ENCODE measurements around the gene SNAPC2. TPM values are rescaled to one million over a fixed set of nuclear protein-coding genes. Genes with fewer than 3 reads are reported as not detected.

SNAPC2 gene
- total and polyA plus RNA-seq, 2 of the 13 experiments (the other 11 are each of a cell fraction or from before 2014, with no cell fraction given) = 10.2 to 12.7 TPM

DNA sequence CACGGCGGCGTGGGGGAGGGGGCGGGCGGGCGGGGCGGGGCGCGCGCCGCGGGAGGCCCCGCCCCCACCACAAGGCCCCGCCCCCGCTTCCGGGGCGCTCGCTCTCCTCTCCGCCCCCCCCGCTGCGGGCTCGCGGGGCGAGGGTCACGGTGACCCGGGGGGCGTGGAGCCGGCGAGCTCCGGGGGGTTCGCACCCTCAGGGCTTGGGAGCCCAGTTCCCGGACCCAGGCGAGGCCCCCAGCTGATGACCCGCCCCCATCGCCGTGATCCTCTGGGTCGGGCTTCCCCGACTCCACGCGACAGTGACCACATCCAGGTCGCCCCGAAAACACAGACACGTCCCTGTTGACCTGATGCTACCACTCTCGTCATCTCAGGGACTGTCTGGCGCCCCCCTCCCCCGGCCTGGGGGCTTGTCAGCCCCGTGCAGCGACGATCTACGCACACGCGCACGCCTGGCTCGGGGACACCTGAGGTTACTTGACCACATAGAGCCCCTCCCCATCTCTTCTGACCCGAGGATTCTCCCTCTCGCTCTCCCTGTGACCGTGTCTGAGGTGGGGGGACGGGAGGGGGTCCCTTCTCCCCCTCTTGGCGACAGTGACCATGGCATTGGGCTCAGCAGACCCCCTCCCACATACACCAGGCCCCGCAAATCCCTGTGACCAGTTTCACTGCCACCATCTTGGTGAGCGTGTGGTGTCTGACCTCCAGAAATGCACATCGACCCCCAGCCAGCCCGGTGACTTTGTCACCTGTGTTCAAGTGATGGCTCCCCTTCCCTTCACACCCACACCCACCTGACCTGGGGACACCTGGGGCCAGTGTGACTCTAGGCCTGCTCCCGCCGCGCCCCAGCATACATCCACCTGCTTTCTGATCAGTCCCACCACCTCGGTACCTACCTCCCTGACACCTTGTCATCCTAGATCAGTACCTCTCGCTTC lies 15.8 kb upstream of the SNAPC2 start (continued):
- TF ChIP-seq AGO2 (optimal IDR thresholded peaks at IDR 0.05; ENCODE audit: low read depth, low read length) = peak; percentile 44
- 0 out of 2 replicates have a peak, but pooled peaks have one; percentile 20 for TF ChIP-seq ZNF784 (CRISPR knock-in tag; IDR thresholded peaks at IDR 0.05; ENCODE audit: borderline replicate concordance)
- TF ChIP-seq RARG (CRISPR knock-in tag; IDR thresholded peaks at IDR 0.05; ENCODE audit: low read depth) = no peak
- TF ChIP-seq PCBP1 (IDR thresholded peaks at IDR 0.05; ENCODE audit: borderline replicate concordance, low read depth, low read length) = no peak
- no peak for TF ChIP-seq AFF4 (CRISPR knock-in tag; IDR thresholded peaks at IDR 0.05)
- TF ChIP-seq ZNF776 (CRISPR knock-in tag; IDR thresholded peaks at IDR 0.05) = no peak
- TF ChIP-seq SOX6 (IDR thresholded peaks at IDR 0.05) = no peak
- no peak for TF ChIP-seq SOX6 (CRISPR knock-in tag; IDR thresholded peaks at IDR 0.05)
- TF ChIP-seq, protein P1, sequence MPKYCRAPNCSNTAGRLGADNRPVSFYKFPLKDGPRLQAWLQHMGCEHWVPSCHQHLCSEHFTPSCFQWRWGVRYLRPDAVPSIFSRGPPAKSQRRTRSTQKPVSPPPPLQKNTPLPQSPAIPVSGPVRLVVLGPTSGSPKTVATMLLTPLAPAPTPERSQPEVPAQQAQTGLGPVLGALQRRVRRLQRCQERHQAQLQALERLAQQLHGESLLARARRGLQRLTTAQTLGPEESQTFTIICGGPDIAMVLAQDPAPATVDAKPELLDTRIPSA (CRISPR knock-in tag; IDR thresholded peaks at IDR 0.05; ENCODE audit: borderline replicate concordance) = 0 out of 2 replicates have a peak, but pooled peaks have one; percentile 72
- no peak for TF ChIP-seq HNRNPL (IDR thresholded peaks at IDR 0.05; ENCODE audit: low read depth, low read length)
- TF ChIP-seq ZNF292 (CRISPR knock-in tag; IDR thresholded peaks at IDR 0.05; ENCODE audit: borderline replicate concordance, low read depth) = no peak
- peak; percentile 25; the same call in 1 of the 2 replicates for TF ChIP-seq ZFX (CRISPR knock-in tag; IDR thresholded peaks at IDR 0.05; ENCODE audit: low read depth)
- TF ChIP-seq, protein P2, sequence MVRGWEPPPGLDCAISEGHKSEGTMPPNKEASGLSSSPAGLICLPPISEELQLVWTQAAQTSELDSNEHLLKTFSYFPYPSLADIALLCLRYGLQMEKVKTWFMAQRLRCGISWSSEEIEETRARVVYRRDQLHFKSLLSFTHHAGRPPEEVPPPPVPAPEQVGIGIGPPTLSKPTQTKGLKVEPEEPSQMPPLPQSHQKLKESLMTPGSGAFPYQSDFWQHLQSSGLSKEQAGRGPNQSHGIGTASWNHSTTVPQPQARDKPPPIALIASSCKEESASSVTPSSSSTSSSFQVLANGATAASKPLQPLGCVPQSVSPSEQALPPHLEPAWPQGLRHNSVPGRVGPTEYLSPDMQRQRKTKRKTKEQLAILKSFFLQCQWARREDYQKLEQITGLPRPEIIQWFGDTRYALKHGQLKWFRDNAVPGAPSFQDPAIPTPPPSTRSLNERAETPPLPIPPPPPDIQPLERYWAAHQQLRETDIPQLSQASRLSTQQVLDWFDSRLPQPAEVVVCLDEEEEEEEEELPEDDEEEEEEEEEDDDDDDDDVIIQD (CRISPR knock-in tag; IDR thresholded peaks at IDR 0.05; ENCODE audit: low read depth) = no peak
- TF ChIP-seq ZC3H13 (CRISPR knock-in tag; IDR thresholded peaks at IDR 0.05) = no peak
- TF ChIP-seq HNF1A (IDR thresholded peaks at IDR 0.05; ENCODE audit: low read depth) = no peak
- TF ChIP-seq HNF1A (CRISPR knock-in tag; IDR thresholded peaks at IDR 0.05; ENCODE audit: borderline replicate concordance) = no peak
- TF ChIP-seq REL (CRISPR knock-in tag; conservative IDR thresholded peaks at IDR 0.05) = no peak
